Hematopoietic multipotent progenitor cell treated with erythropoietin and hydrocortisone succinate and interleukin-3 and kit ligand, for 4 days (in vitro differentiated cells): ENCODE data around the gene TCTA.

Source experiments
- DNase-seq: peaks from one replicate; pipeline ENCODE4 v3.0.0-alpha.2; 2015

TCTA gene

GRCh38 chr3:49410846-49411534 lies 1.2 kb upstream of the TCTA start:
- no peak for DNase-seq

GRCh38 chr3:49411535-49411967 lies 672 bp upstream of the TCTA start:
- peak; percentile 76 for DNase-seq

- no peak for DNase-seq
These were observed 562 bp downstream of the TCTA start for GRCh38 chr3:49412632-49413337.

- no peak for DNase-seq
These were observed 1.1 kb downstream of the TCTA start for GRCh38 chr3:49413338-49413734.

GRCh38 chr3:49414753-49415152 lies 2.5 kb downstream of the TCTA start:
- no peak for DNase-seq

- DNase-seq, result peak; percentile 84
These were observed 3.8 kb downstream of the TCTA start for GRCh38 chr3:49415931-49416601.

- no peak for DNase-seq
These were observed 4.6 kb downstream of the TCTA start for GRCh38 chr3:49416867-49417266.

GRCh38 chr3:49417516-49418120 lies 5.4 kb downstream of the TCTA start:
- no peak for DNase-seq

GRCh38 chr3:49421890-49422378 lies 9.7 kb downstream of the TCTA start:
- DNase-seq, result no peak

GRCh38 chr3:49422379-49423248 lies 10.4 kb downstream of the TCTA start, which contains the start of gene AMT:
Gene AMT, minus strand, starts transcription at chr3:49422473. Its CDS starts 23 bp downstream, at chr3:49422450.
- peak; percentile 88 for DNase-seq

GRCh38 chr3:49424816-49425215 lies 12.6 kb downstream of the TCTA start:
- no peak for DNase-seq

GRCh38 chr3:49427586-49427985 lies 15.4 kb downstream of the TCTA start:
- no peak for DNase-seq

GRCh38 chr3:49428752-49429080 lies 16.5 kb downstream of the TCTA start:
- DNase-seq, result peak; percentile 40

- DNase-seq, result no peak
These were observed 22.5 kb downstream of the TCTA start for GRCh38 chr3:49434731-49435130.

GRCh38 chr3:49445391-49445790 lies 33.2 kb downstream of the TCTA start:
- DNase-seq, result no peak

GRCh38 chr3:49453621-49454020 lies 41.4 kb downstream of the TCTA start:
- DNase-seq, result no peak

- peak; percentile 61 for DNase-seq
These were observed 42.2 kb downstream of the TCTA start for GRCh38 chr3:49454458-49454857.

- no peak for DNase-seq
These were observed 42.9 kb downstream of the TCTA start for GRCh38 chr3:49454898-49455681.

- DNase-seq, result no peak
These were observed 44.2 kb downstream of the TCTA start for GRCh38 chr3:49456466-49456865.

- DNase-seq, result no peak
These were observed 48.1 kb downstream of the TCTA start for GRCh38 chr3:49460188-49460890.

- DNase-seq, result no peak
These were observed 48.7 kb downstream of the TCTA start for GRCh38 chr3:49460956-49461355.
